Suprapubic skin (tissue), 4 donors: Measurements from ENCODE around the gene GPBP1. TPM values are rescaled to one million over a fixed set of nuclear protein-coding genes. Genes with fewer than 3 reads are reported as not detected.

Source experiments
- DNase-seq, 2 donors: peaks; one replicate each; pipeline ENCODE4 v3.0.0-alpha.2; 2019; ENCODE audit warnings: low spot score in 2 of 2
- H3K27ac ChIP-seq: fragments of 200-600 bp; sonication (generic); one replicate; pipeline ENCODE4 v1.5.1; 2019
- H3K27me3 ChIP-seq: fragments of 200-600 bp; sonication (generic); one replicate; pipeline ENCODE4 v1.5.1; 2019
- H3K36me3 ChIP-seq: fragments of 200-600 bp; sonication (generic); one replicate; pipeline ENCODE4 v1.5.1; 2019
- H3K4me1 ChIP-seq: fragments of 200-600 bp; sonication (generic); one replicate; pipeline ENCODE4 v1.5.1; 2019
- H3K4me3 ChIP-seq: fragments of 200-600 bp; sonication (generic); one replicate; pipeline ENCODE4 v1.5.1; 2019; ENCODE audit warnings: mild to moderate bottlenecking
- H3K9me3 ChIP-seq: fragments of 200-600 bp; sonication (generic); one replicate; pipeline ENCODE4 v1.5.1; 2019
- EP300 ChIP-seq: sonication (generic); formaldehyde crosslinking; IDR thresholded peaks from one replicate; pipeline ENCODE4 v1.6.1; 2017; ENCODE audit warnings: antibody characterized with exemption
- POLR2A ChIP-seq, 2 donors: fragments of 450-650 bp; IDR thresholded peaks; one replicate each; pipeline ENCODE4 v1.6.1; 2017; ENCODE audit warnings: antibody characterized with exemption in 2 of 2, mild to moderate bottlenecking in 2 of 2, moderate library complexity in 2 of 2
- POLR2AphosphoS5 ChIP-seq, 3 donors: sonication (generic); formaldehyde crosslinking; IDR thresholded peaks; one replicate each; pipeline ENCODE4 v1.6.1; 2017; ENCODE audit warnings: antibody characterized with exemption in 3 of 3
- WGBS: methylation state at CpG from one replicate; pipeline ENCODE4 v1.1.5; 2018; 5-methylcytosine and 5-hydroxymethylcytosine counted together
- total RNA-seq, 4 donors: library from RNA; depleted of rRNA; stranded (reverse); fragments of >200 nt; gene quantifications; one replicate each; pipeline ENCODE4 v1.1.0, GENCODE V29; 2016
- TF ChIP-seq, protein P1 (sequence below), 2 donors: fragments of 200-600 bp in 1 of 2; fragments of 450-650 bp in 1 of 2; sonication (generic) in 1 of 2; IDR thresholded peaks; one replicate each; pipeline ENCODE4 v1.5.1; 2016 to 2019; ENCODE audit warnings: antibody characterized with exemption in 2 of 2, mild to moderate bottlenecking in 1 of 2, moderate library complexity in 1 of 2

The GPBP1 gene
- total RNA-seq, 4 donors from 2014 or later, result 49.3 to 74.8 (median 62.5) TPM

DNA sequence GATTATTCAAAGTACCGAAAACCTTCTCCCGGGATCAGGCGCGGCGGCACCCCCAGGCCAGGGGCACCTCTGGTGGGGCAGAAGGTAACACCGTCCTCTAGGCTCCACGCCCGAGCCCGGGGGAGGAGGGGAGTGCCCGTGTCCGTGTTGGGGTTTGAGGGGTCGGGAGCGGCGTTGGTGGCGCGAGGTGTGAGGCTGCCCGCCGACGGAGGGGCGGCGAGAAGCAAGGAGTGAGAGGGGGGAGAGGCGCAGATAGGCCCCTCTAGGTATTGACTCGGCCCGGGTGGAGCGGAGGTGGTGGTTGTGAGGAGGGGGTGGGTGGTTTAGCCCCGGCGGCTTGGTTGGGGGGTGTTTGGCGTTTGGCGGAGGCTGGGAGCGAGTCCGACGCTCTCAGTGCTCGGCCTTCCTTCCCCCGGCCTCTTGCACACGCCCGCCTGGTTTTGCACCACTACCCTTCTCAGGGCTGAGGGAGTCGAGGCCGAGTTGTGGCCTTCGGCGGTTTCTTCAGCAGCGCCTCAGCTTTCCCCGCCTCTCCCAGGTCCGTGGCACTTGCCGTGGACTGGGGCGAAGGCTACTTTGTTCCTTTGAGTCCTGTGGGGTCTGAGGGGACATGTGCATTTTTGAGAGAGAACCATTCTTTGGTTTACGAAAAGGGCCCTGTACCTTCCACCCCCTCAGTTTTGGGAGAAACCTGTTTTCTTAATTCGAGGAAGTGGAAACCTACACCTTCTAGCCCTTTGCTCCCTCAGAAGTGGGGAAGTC lies 450 bp downstream of the GPBP1 start:
- peaks cover 51% of the 10 kb centered on the region for H3K4me1 ChIP-seq
- WGBS, result under 1% methylated on average over 38 of the region's 47 CpGs
- H3K36me3 ChIP-seq, result no peaks in the 10 kb centered on the region
- DNase-seq, result no peak
- TF ChIP-seq, protein P1, sequence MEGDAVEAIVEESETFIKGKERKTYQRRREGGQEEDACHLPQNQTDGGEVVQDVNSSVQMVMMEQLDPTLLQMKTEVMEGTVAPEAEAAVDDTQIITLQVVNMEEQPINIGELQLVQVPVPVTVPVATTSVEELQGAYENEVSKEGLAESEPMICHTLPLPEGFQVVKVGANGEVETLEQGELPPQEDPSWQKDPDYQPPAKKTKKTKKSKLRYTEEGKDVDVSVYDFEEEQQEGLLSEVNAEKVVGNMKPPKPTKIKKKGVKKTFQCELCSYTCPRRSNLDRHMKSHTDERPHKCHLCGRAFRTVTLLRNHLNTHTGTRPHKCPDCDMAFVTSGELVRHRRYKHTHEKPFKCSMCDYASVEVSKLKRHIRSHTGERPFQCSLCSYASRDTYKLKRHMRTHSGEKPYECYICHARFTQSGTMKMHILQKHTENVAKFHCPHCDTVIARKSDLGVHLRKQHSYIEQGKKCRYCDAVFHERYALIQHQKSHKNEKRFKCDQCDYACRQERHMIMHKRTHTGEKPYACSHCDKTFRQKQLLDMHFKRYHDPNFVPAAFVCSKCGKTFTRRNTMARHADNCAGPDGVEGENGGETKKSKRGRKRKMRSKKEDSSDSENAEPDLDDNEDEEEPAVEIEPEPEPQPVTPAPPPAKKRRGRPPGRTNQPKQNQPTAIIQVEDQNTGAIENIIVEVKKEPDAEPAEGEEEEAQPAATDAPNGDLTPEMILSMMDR (IDR thresholded peaks at IDR 0.05), result no peak
- TF ChIP-seq EP300, result no peak
- TF ChIP-seq POLR2AphosphoS5 (IDR thresholded peaks at IDR 0.05), result peak in 2 of 3 donors; percentile 7 to 38
- TF ChIP-seq POLR2A (IDR thresholded peaks at IDR 0.05), result peak in 1 of 2 donors; percentile 4
- peak overlapping the region; percentile 99 for H3K4me3 ChIP-seq
- no peaks in the 10 kb centered on the region for H3K27me3 ChIP-seq
- H3K9me3 ChIP-seq, result no peaks in the 10 kb centered on the region
- peak overlapping the region; percentile 100 for H3K27ac ChIP-seq

DNA sequence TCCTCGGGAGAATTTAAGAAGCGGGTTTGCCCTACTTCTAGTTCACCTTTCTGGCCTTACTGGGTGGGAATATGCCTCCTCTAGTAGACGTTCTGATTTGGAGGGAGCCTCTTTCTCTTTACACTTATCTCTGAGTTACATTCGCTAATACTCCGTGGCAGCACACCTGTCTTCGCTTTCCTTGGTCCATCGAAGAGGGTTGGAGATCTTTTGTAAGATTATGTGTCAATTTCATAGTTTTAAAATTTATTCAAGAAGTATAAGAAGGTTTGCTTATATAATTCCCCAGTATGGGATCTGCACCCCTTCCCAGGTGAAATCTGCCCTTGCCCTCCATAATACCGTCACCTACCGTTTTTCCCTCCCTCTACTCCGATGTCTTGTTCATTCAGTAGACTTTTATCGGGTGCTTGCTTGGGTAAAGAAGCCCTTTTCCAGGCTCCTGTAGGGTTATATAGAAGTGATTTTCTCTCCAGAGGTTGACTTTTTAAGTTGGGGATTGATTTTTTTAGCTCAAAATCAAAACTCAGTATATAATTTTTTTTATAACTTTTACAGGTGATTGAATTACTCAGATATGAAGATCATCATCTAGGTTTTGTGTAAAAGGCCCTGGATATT lies 1.1 kb downstream of the GPBP1 start:
- peak overlapping the region; percentile 100 for H3K27ac ChIP-seq
- under 1% methylated on average over 11 of the region's 11 CpGs for WGBS
- no peaks in the 10 kb centered on the region for H3K27me3 ChIP-seq
- H3K4me1 ChIP-seq, result peaks cover 58% of the 10 kb centered on the region
- no peak for DNase-seq
- no peaks in the 10 kb centered on the region for H3K9me3 ChIP-seq
- H3K4me3 ChIP-seq, result peak overlapping the region; percentile 99
- TF ChIP-seq EP300 (no peak), POLR2AphosphoS5 (IDR thresholded peaks at IDR 0.05) (no peak), POLR2A (IDR thresholded peaks at IDR 0.05) (no peak)
- TF ChIP-seq, protein P1 (IDR thresholded peaks at IDR 0.05), result no peak
- no peaks in the 10 kb centered on the region for H3K36me3 ChIP-seq

DNA sequence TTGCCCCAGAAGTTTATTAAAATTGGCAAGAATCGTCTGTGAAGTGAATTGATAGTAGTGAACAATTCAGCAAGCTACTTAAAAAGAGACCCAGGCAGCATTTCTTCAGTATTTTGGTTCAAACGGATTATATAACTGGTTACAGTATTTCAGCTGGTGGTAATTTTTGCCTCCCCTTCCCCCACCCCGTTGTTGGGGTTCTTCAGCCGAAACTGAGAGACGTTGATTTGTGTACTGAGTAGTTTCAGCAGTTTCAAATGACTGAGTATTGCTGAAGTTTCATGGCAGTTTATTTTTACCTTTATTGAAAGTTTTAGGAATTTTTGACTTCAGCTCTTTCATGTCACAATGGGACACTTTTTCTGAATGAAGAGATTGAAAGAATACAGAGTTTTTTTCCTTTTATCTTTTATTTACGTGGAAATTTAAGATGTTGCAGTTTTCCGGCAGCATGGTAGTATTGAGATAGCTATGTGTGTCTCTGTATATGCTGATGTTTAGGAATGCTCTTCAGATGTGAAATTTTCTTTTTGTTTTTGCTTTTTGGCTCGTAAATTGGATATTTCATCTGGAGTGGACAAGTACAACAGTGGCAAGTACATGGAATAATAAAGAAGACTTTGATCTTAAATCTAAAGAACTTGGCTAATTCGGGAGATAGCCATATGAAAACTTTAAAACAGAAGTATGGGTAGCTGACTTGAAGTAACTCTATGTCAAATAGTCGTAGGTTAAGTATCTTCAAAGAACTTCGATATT lies 1.9 kb downstream of the GPBP1 start:
- WGBS, result 2% methylated on average over 11 of the region's 11 CpGs
- H3K27ac ChIP-seq, result peak overlapping the region; percentile 100
- no peaks in the 10 kb centered on the region for H3K9me3 ChIP-seq
- H3K4me3 ChIP-seq, result peak overlapping the region; percentile 99
- TF ChIP-seq POLR2AphosphoS5 (IDR thresholded peaks at IDR 0.05) (no peak), EP300 (no peak), POLR2A (IDR thresholded peaks at IDR 0.05) (no peak)
- TF ChIP-seq, protein P1 (IDR thresholded peaks at IDR 0.05), result no peak
- no peaks in the 10 kb centered on the region for H3K36me3 ChIP-seq
- no peaks in the 10 kb centered on the region for H3K27me3 ChIP-seq
- peaks cover 65% of the 10 kb centered on the region for H3K4me1 ChIP-seq
- DNase-seq, result no peak

DNA sequence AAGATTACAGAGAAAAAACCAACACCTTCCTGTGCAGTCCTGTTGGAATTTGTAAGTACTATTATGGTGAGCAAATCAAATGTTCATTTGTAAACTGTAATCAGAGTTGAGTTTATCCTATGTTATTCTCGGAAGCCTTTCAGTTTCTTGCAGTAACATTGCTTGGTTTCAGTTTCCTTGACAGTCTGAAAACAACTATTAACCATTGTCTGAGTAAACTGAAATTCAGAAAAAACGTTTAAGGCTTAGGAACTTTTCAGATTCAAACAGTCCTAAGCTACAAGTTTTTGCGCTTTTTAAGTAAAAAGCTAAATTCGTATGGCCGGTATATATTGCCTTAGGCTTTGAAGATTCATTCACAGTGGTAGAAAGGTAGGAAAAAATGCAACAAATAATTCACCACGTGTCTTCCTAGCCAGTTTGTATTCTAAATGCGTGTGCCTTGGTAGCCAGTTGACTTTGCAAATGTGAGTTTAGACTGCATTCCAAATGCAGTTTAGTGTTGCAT lies 2.5 kb downstream of the GPBP1 start:
- Histone ChIP-seq H3K4me3 (peak overlapping the region; percentile 99), H3K4me1 (peaks cover 72% of the 10 kb centered on the region), H3K27me3 (no peaks in the 10 kb centered on the region), H3K36me3 (no peaks in the 10 kb centered on the region), H3K9me3 (no peaks in the 10 kb centered on the region), H3K27ac (peak overlapping the region; percentile 27)
- TF ChIP-seq, protein P1 (IDR thresholded peaks at IDR 0.05), result no peak
- no peak for TF ChIP-seq POLR2A (IDR thresholded peaks at IDR 0.05)
- no peak for TF ChIP-seq EP300
- no peak for TF ChIP-seq POLR2AphosphoS5 (IDR thresholded peaks at IDR 0.05)
- 2% methylated on average over 7 of the region's 7 CpGs for WGBS
- no peak for DNase-seq
